ENCODE measurements around the gene APOF. TPM values are rescaled to one million over a fixed set of nuclear protein-coding genes. Genes with fewer than 3 reads are reported as not detected.

APOF gene
- total and polyA plus RNA-seq, 2 of the 8 experiments (the other 6 are each of a cell fraction or from before 2014, with no cell fraction given) = not detected

GRCh38 chr12:56410768-56411167 is 48.1 kb upstream of the APOF start (continued):
- no peak for TF ChIP-seq NANOG (IDR thresholded peaks at IDR 0.05; ENCODE audit: insufficient read depth, low read depth, low read length, poor library complexity, severe bottlenecking)
